TTC549 (cell line): ENCODE measurements around the gene TPBG.

Source experiments
- FAIRE-seq: peaks from 2 replicates; lab custom pipeline; 2012; peaks lifted over from hg19 to GRCh38; lab: Jason Lieb, UNC

Gene TPBG, protein sequence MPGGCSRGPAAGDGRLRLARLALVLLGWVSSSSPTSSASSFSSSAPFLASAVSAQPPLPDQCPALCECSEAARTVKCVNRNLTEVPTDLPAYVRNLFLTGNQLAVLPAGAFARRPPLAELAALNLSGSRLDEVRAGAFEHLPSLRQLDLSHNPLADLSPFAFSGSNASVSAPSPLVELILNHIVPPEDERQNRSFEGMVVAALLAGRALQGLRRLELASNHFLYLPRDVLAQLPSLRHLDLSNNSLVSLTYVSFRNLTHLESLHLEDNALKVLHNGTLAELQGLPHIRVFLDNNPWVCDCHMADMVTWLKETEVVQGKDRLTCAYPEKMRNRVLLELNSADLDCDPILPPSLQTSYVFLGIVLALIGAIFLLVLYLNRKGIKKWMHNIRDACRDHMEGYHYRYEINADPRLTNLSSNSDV

DNA sequence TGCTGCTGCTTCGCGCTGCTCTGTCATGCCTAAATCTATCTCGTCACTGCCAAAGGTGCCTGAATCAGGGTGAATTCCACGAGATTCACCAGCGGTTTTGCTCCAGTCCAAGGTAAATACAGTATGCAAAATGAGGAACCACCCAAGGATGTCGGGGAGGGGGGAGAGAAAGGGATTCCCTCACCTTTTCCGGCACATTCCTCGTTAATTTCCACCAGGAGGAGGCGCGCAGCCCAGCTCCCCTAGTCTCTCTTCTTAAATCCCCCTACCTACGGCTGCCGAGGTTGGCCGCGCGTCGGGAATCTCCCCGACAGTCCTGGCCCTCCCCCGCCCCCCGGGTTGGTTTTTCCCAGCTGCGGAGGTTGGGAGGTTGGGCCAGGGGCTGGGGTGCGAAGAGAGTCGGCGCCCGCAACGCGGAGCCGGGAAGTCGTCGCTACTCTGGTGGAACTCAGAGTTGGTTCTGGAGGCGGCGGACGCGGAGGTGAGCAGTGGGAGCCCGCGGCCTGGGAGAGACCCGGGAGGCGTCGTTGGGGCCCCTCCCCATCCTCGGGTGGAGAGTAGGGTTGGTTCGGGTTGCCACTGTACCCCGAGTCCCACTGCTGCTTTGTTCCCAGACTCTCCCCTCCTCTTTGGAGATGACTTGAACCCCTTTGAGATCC, at the start of gene TPBG:
TSS of gene TPBG (plus strand) at position 390 of the 659 bp plus-strand sequence. CDS start 1,145 bp downstream, outside the sequence.
- FAIRE-seq: no peak

- no peak for FAIRE-seq
Measured at GRCh38 chr6:82322386-82322785, 41.2 kb upstream of the TPBG start.

GRCh38 chr6:82329766-82330165, 33.9 kb upstream of the TPBG start:
- FAIRE-seq: no peak

GRCh38 chr6:82330171-82330804, 33.3 kb upstream of the TPBG start:
- no peak for FAIRE-seq

DNA sequence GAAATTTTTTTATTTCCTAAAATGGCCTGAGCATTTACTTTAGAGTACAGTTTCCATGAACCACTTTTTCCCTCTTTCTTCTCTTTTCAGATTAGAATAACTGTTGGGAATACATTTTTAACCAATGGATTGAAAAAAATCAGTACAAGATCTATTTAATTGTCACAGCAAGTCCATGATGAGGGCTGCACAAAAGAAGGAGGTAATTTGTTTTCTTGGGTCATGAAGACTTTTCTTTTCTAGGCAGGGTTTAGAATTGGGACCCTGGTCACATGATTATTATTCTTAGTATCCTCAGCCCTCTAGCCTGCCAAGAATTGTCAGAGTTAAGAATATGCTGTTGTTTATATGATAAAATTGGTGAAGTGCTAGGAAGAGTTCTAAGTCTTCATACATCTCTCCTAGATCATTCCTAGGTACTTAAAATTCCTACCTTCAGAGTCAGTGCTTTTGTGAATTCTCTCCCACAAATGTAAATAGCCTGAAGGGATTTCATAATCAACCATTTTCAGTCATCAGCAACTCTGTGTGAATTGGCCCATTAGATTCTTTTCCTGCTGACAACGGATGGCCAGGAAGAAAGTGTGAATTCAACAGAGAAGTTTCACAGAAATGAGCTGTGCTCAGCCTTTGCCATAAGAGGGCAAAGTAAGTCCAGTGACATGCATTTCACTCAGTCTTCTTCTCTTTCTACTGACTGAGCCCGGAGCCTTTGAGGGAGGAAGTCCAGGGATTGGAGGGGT, 32.4 kb upstream of the TPBG start:
- no peak for FAIRE-seq

GRCh38 chr6:82333781-82334180, 29.8 kb upstream of the TPBG start:
- FAIRE-seq: no peak

- no peak for FAIRE-seq
Measured at GRCh38 chr6:82337688-82338257, 25.8 kb upstream of the TPBG start.

GRCh38 chr6:82348130-82348529, 15.5 kb upstream of the TPBG start:
- no peak for FAIRE-seq

DNA sequence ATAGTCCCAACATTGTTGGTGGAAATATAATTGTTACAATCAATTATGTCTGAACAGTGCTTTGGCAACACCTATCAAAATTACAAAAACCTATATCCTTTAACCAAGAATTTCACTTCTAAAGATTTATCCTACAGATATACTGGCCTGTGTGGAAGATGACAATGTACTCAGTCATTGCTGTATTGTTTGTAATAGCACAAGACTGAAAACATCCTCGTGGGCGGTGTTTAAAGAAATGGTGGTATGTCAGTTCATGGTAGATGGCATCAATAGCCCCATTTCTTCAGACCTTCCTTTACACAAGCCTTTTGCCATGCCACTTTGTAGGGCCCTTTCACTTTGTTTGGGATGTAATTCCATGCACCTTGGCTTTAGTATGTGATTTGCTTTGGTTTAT, 9.8 kb upstream of the TPBG start:
- FAIRE-seq: no peak

- no peak for FAIRE-seq
Measured at GRCh38 chr6:82360552-82360951, 3.1 kb upstream of the TPBG start.

- no peak for FAIRE-seq
Measured at GRCh38 chr6:82361631-82362030, 2.0 kb upstream of the TPBG start.

- FAIRE-seq: no peak
Measured at GRCh38 chr6:82362144-82362543, 1.5 kb upstream of the TPBG start.

- no peak for FAIRE-seq
Measured at GRCh38 chr6:82362878-82363427, 664 bp upstream of the TPBG start.

- FAIRE-seq: no peak
Measured at GRCh38 chr6:82364087-82365015, 734 bp downstream of the TPBG start.

- no peak for FAIRE-seq
Measured at GRCh38 chr6:82365016-82365795, 1.6 kb downstream of the TPBG start.

DNA sequence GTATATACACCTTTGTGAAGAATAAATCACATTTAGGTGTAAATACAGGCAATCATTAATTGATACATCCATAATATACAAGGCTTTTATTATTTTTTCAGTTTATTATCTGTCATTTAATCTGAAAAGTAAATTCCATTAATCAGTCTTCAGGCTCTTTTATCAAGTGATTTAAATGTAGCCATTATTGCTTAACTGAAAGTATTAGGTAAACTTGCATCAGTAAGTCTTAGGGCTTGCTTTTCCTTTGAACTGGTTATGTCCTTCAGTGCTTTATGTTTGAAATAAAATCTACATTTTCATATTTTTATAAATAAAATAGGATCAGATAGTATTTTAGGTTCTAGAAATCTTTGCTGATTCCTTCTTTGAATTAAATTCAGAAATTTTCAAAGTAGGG, 4.1 kb downstream of the TPBG start:
- no peak for FAIRE-seq

GRCh38 chr6:82370788-82371187, 7.2 kb downstream of the TPBG start:
- FAIRE-seq: no peak

- no peak for FAIRE-seq
Measured at GRCh38 chr6:82371799-82372546, 8.4 kb downstream of the TPBG start.

- FAIRE-seq: no peak
Measured at GRCh38 chr6:82372656-82373055, 9.0 kb downstream of the TPBG start.
